Purkinje cell (primary cell): ENCODE data around the gene FAM133A. TPM values are rescaled to one million over a fixed set of nuclear protein-coding genes. Genes with fewer than 3 reads are reported as not detected.

Source experiments
- polyA plus RNA-seq: library from polyadenylated mRNA; unstranded; fragments of >200 nt; fragmentation: Nextera tagmentation; gene quantifications from 2 replicates; pipeline ENCODE4 v1.2.1, GENCODE V29; 2014

The FAM133A gene
- 0.84 and 4.2 TPM in 2 replicates for polyA plus RNA-seq

GRCh38 chrX:93673869-93674271, at the start of gene FAM133A:
FAM133A (plus strand) TSS chrX:93674206; CDS start chrX:93709420, 35,214 bp downstream.

GRCh38 chrX:93673056-93673868, 744 bp upstream of the FAM133A start, which contains the start of gene NAP1L3:
NAP1L3 (minus strand) TSS chrX:93673578; CDS start chrX:93673304, 274 bp downstream.

Other genes with a start within 250 kb of the FAM133A start
- gene NAP1L3, start 628 bp upstream of the FAM133A start, polyA plus RNA-seq: 94.6 and 98.2 TPM in 2 replicates